ENCODE data around the gene RAB26.

GRCh38 chr16:2189252-2189893, 40.9 kb downstream of the RAB26 start:
- TF ChIP-seq EZH2 (IDR thresholded peaks at IDR 0.05; ENCODE audit: insufficient read depth, poor library complexity, severe bottlenecking) (no peak), EZH2phosphoT487 (IDR thresholded peaks at IDR 0.05; ENCODE audit: insufficient read depth, low read depth) (no peak)
